GM19452 (cell line): ENCODE data around the gene TMSB10.
"Not testable (repeated sequence)": the region's sequence is repeated elsewhere in the genome, so short reads cannot be mapped to it uniquely, and the experiment has no call there.

Experiments
- ATAC-seq: cut with Tn5 transposase; IDR thresholded peaks from one replicate; pipeline ENCODE4 v1.9.1; 2021; ENCODE audit not compliant: unreplicated experiment

The TMSB10 gene

GRCh38 chr2:84927275-84927627 is 21.8 kb downstream of the TMSB10 start:
- ATAC-seq = no peak

- peak; percentile 59 for ATAC-seq
Measured at GRCh38 chr2:84931384-84931821, 25.9 kb downstream of the TMSB10 start.

GRCh38 chr2:84938194-84938879 is 32.9 kb downstream of the TMSB10 start:
- ATAC-seq = peak; percentile 31

- ATAC-seq = peak; percentile 77
Measured at GRCh38 chr2:84939426-84940087, 34.1 kb downstream of the TMSB10 start.

GRCh38 chr2:84940088-84940470 is 34.6 kb downstream of the TMSB10 start:
- peak; percentile 1 for ATAC-seq

- ATAC-seq = no peak
Measured at GRCh38 chr2:84940831-84941412, 35.5 kb downstream of the TMSB10 start.

GRCh38 chr2:84942166-84942565 is 36.7 kb downstream of the TMSB10 start:
- no peak for ATAC-seq

- peak; percentile 35 for ATAC-seq
Measured at GRCh38 chr2:84942964-84943421, 37.5 kb downstream of the TMSB10 start.

GRCh38 chr2:84944295-84944909 is 38.9 kb downstream of the TMSB10 start:
- ATAC-seq = no peak

GRCh38 chr2:84945838-84946203 is 40.4 kb downstream of the TMSB10 start:
- ATAC-seq = not testable (repeated sequence)

GRCh38 chr2:84946204-84947009 is 41.0 kb downstream of the TMSB10 start:
- ATAC-seq = peak; percentile 63

GRCh38 chr2:84947010-84947593 is 41.6 kb downstream of the TMSB10 start:
- ATAC-seq = no peak

GRCh38 chr2:84953535-84953934 is 48.1 kb downstream of the TMSB10 start:
- no peak for ATAC-seq

GRCh38 chr2:84954329-84954728 is 48.9 kb downstream of the TMSB10 start:
- no peak for ATAC-seq
